Epidermal melanocyte (primary cell): ENCODE data around the gene NR6A1.

ENCODE experiments used
- DNase-seq: peaks from one replicate; pipeline ENCODE4 v3.0.0; 2011; ENCODE audit warnings: low spot score; ENCODE audit not compliant: insufficient read length

The NR6A1 gene

GRCh38 chr9:124492818-124493217 is 278.3 kb downstream of the NR6A1 start:
- no peak for DNase-seq

DNA sequence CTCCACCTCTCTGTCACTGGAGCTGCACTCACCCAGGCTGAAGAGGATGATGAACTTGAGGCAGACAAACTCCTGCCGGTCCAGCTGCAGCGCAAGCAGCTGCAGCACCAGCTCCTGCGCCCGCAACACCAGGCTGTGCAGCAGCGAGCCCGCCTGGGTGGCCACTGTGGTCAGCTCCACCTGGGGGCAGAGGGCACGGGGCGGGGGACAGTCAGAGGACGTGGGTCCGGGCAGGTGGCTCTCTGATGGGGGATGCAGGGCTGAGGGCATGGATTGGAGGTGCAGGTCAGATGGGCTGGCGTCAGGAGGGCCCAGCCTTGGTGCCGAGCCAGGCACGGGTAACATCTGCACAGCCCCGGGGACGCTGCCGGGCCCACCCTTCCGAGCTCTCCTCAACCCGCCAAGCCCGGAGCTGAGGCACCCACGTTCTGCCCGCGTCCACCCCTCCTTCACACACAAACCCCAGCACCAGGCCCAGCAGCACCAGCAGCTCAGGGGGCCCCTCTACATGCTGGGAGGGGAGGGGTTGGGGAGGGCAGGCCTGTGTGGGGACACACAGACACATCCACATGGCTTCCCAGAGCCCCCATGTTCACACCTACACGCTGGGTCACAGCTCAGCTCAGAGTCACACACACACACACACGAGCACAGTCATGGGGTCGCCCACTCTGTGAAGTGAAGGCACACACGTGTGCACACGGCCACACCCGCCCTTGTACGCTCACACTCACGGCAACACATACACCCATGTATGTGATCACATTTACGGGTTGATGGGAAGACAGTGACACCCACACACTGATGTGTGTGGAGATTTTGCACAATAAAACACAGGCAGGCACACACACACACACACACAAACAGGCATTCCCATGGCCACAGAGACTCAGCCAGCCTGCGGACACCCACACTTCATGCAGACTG is 279.8 kb downstream of the NR6A1 start:
- DNase-seq = no peak

DNA sequence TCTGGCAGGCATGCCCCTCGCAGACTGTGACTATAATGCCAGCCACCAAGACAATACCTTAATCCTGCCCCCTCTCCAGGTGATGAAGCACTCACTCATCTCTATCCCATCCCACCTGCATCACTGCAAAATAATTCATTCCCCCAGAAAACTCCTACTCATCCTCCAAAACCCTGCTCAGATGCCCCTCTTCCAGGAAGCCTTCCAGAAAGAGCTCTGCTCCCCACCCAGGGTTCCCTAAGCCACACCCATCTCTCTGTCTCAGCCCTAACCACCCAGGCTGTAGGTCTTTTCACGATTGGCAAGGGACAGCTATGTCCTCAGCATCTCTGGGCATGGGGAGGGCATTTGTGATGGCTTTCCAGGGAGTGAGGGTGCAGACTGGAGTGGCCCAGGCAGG is 281.1 kb downstream of the NR6A1 start:
- no peak for DNase-seq

DNA sequence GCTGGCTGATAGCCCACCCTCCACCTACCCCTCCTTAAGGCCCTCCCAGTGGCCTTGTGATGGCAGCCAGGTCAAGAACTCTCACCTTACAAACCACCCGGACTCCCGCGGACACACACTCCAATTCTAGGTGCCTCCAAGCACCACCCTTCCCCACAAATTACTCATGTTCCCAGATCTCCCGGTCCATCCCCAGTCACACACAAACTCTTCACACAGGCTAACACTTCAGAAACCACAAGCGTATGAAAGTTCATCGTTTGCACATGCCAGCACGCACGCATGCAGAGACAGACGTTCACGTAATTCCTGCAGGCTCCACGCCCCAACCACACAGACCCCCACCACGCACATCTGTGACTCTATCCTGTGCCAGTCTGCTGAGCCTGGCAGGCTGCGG is 281.9 kb downstream of the NR6A1 start:
- no peak for DNase-seq

GRCh38 chr9:124488641-124489210 is 282.4 kb downstream of the NR6A1 start:
- DNase-seq = no peak

DNA sequence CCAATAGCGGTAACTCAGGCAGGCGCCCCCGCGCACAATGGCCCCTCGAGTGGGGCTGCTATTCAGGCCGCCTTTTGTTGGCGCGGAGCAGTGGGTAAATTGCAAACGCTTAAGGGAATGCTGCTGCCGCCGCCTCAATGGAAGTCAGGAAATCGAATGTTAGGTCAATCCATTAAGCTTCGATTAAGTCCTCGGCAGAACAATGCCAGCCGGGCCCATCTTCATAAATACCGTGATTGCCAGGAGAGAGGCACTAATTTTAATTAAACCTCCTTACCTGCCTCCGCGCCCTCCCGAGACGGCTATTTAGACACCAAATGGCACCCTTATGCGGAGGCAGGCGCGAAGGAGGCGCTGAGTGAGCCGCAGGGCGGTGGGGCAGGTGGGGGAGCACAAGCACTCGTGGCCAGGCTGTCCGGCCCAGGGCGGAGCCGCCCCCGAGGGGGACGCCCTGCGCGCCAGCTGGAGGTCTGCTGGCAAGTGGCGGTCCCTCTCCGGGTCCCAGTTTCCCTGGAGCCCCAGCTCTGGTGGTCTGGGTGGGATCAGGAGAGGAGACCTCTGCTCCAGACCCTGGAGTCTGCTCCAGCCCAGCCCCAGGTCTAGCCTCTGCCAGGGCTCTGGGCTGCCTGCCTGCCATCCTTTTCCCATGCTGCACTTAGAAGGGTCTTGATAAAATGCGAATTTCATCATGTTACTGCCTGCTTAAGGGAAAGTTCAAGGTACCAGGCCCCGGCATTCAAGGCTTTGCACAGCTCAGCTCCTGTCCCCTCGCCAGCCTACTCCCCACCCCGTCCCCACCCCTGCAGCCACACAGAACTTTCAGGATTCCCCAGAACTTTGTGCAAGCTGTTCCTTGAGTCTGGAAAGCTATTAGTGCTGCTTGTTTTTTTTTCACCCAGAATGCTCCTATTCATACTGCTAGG is 283.6 kb downstream of the NR6A1 start:
- no peak for DNase-seq

- DNase-seq = no peak
These were observed 284.3 kb downstream of the NR6A1 start for GRCh38 chr9:124486778-124487259.

GRCh38 chr9:124485936-124486335 is 285.2 kb downstream of the NR6A1 start:
- no peak for DNase-seq

DNA sequence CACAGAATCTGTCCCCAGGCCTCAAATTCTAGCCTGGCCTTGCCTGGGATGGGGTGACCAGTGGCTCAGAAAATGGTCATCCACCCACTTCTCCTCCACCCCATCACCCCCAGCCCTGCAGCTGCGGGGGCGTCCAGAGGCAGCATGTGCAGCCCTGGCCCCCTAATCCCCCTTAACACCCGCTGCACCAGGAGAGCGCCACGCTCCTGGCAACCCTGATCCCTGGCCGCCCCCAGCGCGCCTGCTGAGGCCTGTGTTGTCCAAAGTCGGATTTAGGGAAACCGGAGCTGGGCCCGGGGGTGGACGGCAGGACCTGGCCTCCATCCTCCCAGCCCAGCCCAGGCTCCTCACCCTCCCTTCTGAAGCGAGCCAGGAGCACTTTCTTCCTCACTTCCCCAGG is 285.9 kb downstream of the NR6A1 start:
- no peak for DNase-seq

DNA sequence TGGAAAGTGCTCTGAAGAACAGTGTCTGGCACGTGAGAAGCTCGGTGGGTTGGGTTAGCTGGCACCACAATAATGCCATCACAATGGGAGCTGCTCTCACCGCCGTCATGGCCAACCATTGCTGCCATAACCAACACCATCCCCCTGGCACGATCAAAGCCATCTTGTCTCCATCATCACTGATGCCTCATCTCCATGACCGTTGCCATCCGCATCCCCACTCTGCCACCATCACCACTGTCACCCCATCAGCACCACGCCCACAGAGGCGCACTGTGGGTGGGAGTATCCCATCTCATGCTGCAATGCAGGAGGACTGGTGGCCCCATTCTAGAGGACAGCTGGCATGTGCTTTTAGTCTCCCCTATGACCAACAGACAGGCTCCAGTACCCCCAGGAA is 287.6 kb downstream of the NR6A1 start:
- DNase-seq = no peak

GRCh38 chr9:124482431-124483031 is 288.6 kb downstream of the NR6A1 start:
- DNase-seq = no peak

DNA sequence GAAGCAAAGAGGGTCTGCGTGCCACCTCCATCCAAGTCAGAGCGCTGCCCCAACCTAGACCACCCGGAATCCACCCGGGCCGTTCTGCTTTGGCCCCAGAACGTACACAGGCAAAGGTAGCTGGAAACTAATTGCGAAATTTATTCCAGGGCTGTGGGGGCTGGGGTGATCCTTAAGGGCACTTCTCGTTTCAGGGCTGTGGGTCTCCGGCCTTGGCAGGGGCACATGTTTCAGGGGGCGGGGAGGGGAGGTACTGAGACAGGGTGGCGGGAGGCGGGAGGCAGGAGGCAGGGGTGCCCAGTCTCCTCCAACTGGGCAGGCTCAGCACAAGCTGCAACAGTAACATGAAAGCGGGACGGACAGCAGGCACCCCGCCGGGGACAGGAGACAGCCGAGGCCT is 290.0 kb downstream of the NR6A1 start:
- no peak for DNase-seq

- DNase-seq = no peak
These were observed 290.5 kb downstream of the NR6A1 start for GRCh38 chr9:124480621-124480981.

- DNase-seq = no peak
These were observed 291.0 kb downstream of the NR6A1 start for GRCh38 chr9:124479947-124480620.

GRCh38 chr9:124479371-124479770 is 291.7 kb downstream of the NR6A1 start:
- no peak for DNase-seq

DNA sequence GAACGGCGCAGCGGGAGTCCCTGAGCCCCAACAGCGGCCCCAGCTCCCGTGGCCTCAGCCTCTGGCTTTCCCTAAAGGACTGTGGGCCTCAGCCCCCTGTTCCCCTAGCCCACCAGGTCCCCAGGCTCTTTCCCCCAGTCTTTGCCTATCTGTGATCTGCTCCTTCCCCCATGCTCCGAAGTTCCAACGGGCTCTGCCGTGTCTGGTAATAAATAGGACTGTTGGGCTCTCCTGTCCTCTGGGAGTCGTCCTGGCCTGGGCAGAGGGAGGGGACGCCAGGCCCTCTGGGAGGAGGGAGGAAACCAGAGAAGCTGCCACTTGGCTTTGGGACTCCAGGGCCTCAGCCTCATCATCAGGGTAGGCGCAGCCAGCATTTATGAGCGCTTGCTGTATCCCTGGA is 292.8 kb downstream of the NR6A1 start:
- no peak for DNase-seq

GRCh38 chr9:124477648-124478285 is 293.3 kb downstream of the NR6A1 start:
- no peak for DNase-seq

DNA sequence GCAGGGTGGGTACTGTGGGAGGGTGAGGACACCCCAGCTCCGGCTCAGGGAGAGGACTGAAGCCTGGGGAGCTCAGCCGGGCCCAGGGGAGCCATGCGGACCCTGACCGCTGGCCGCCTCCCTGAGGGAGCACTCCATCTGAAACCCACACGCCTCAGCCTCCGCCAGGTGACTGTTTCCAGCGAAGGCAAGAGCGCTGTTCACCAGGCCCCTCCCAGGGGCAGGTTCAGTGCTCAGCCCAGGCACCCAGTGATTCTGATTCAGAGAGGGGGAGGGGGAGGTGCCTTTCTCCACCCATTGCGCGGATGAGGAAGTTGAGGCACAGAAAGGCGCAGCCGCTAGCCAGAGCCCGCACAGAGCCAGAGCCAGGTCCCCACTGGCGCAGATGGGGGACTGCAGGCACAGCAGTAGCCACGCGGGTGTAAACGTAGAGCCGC is 293.9 kb downstream of the NR6A1 start:
- DNase-seq = no peak

- DNase-seq = no peak
These were observed 295.0 kb downstream of the NR6A1 start for GRCh38 chr9:124475868-124476690.
